Measurements from ENCODE around the gene ARHGEF11.

ARHGEF11 gene

GRCh38 chr1:156892190-156893047 lies 153.1 kb downstream of the ARHGEF11 start:
- no peaks in the 10 kb centered on the region for H3K36me3 ChIP-seq (ENCODE audit: insufficient read depth, low read length)
- no peak overlapping the region for H3K4me3 ChIP-seq
- no peak for TF ChIP-seq EZH2 (IDR thresholded peaks at IDR 0.05)
- TF ChIP-seq POLR2AphosphoS5 (IDR thresholded peaks at IDR 0.05; ENCODE audit: borderline replicate concordance, low read depth, low read length): no peak
- TF ChIP-seq FOXP2 (optimal IDR thresholded peaks at IDR 0.05; ENCODE audit: control extremely low read depth, extremely low read length, insufficient read depth): peak; percentile 28
- H3K9ac ChIP-seq (ENCODE audit: insufficient read length): no peak overlapping the region
- H3K27ac ChIP-seq: no peak overlapping the region
- no peak for DNase-seq (ENCODE audit: low read depth, low spot score)
- H3K9me3 ChIP-seq (ENCODE audit: low read depth, low read length): no peaks in the 10 kb centered on the region

- no peaks in the 10 kb centered on the region for H3K36me3 ChIP-seq (ENCODE audit: insufficient read depth, low read length)
- H3K9me3 ChIP-seq (ENCODE audit: low read depth, low read length): no peaks in the 10 kb centered on the region
- no peak overlapping the region for H3K27ac ChIP-seq
- TF ChIP-seq EZH2 (IDR thresholded peaks at IDR 0.05) (no peak), FOXP2 (optimal IDR thresholded peaks at IDR 0.05; ENCODE audit: control extremely low read depth, extremely low read length, insufficient read depth) (no peak), POLR2AphosphoS5 (IDR thresholded peaks at IDR 0.05; ENCODE audit: borderline replicate concordance, low read depth, low read length) (no peak)
- no peak overlapping the region for H3K4me3 ChIP-seq
- H3K9ac ChIP-seq (ENCODE audit: insufficient read length): no peak overlapping the region
- DNase-seq (ENCODE audit: low read depth, low spot score): no peak
Observed at GRCh38 chr1:156889802-156890580, 155.6 kb downstream of the ARHGEF11 start.

DNA sequence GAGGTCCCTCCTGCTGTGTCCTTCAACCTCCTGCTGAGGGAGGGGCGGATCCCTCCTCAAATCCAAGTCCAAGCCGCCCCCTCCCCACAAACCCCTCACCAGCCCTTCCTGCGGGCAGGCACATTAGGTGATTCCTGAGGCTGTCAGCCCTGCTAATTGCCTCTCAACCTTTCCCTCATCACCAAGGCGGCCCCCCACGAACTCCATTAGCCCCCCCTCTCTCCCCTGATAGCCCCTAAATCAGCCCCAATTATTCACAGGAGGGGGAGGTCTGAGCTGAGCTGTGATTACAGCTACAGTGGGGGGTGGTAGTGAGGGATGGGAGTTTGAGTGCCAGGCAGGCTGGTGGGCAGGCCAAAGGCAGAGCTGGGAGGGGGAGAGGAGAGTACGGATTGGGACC lies 157.8 kb downstream of the ARHGEF11 start:
- Histone ChIP-seq H3K9me3 (ENCODE audit: low read depth, low read length) (no peaks in the 10 kb centered on the region), H3K36me3 (ENCODE audit: insufficient read depth, low read length) (no peaks in the 10 kb centered on the region), H3K9ac (ENCODE audit: insufficient read length) (no peak overlapping the region), H3K4me3 (peak overlapping the region; percentile 42; the same call in 1 of the 2 replicates), H3K27ac (no peak overlapping the region)
- TF ChIP-seq EZH2 (IDR thresholded peaks at IDR 0.05): no peak
- DNase-seq (ENCODE audit: low read depth, low spot score): no peak

DNA sequence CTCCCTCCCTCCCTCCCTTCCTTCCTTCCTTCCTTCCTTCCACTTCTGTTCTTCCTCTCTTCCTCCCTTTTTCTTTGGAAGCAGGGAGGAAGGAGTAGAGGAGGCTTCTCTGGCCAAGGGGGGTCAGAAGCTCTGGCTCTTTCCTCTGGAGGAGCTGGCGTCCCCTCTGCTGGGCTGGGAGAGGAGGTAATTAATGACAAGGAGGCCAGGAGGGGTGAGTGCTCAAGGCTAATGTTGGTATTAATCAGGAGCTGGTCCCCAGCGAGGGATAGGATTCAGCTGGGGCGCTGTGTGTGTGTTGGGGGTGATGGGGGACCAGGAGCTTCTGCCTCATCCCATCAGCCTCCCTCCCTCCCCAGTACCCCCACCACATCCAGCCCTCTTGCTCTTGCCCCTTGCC lies 158.2 kb downstream of the ARHGEF11 start:
- DNase-seq (ENCODE audit: low read depth, low spot score): no peak
- Histone ChIP-seq H3K36me3 (ENCODE audit: insufficient read depth, low read length) (no peaks in the 10 kb centered on the region), H3K9ac (ENCODE audit: insufficient read length) (no peak overlapping the region), H3K4me3 (peak overlapping the region; percentile 42; the same call in 1 of the 2 replicates), H3K27ac (no peak overlapping the region), H3K9me3 (ENCODE audit: low read depth, low read length) (no peaks in the 10 kb centered on the region)
- TF ChIP-seq FOXP2 (optimal IDR thresholded peaks at IDR 0.05; ENCODE audit: control extremely low read depth, extremely low read length, insufficient read depth): no peak
- TF ChIP-seq EZH2 (IDR thresholded peaks at IDR 0.05): no peak
- TF ChIP-seq POLR2AphosphoS5 (IDR thresholded peaks at IDR 0.05; ENCODE audit: borderline replicate concordance, low read depth, low read length): no peak

GRCh38 chr1:156886583-156887281 lies 158.8 kb downstream of the ARHGEF11 start:
- TF ChIP-seq FOXP2 (optimal IDR thresholded peaks at IDR 0.05; ENCODE audit: control extremely low read depth, extremely low read length, insufficient read depth) (no peak), POLR2AphosphoS5 (IDR thresholded peaks at IDR 0.05; ENCODE audit: borderline replicate concordance, low read depth, low read length) (no peak), EZH2 (IDR thresholded peaks at IDR 0.05) (no peak)
- Histone ChIP-seq H3K9ac (ENCODE audit: insufficient read length) (no peak overlapping the region), H3K36me3 (ENCODE audit: insufficient read depth, low read length) (no peaks in the 10 kb centered on the region), H3K9me3 (ENCODE audit: low read depth, low read length) (no peaks in the 10 kb centered on the region), H3K27ac (no peak overlapping the region), H3K4me3 (no peak overlapping the region; the same call in 1 of the 2 replicates)
- DNase-seq (ENCODE audit: low read depth, low spot score): no peak

DNA sequence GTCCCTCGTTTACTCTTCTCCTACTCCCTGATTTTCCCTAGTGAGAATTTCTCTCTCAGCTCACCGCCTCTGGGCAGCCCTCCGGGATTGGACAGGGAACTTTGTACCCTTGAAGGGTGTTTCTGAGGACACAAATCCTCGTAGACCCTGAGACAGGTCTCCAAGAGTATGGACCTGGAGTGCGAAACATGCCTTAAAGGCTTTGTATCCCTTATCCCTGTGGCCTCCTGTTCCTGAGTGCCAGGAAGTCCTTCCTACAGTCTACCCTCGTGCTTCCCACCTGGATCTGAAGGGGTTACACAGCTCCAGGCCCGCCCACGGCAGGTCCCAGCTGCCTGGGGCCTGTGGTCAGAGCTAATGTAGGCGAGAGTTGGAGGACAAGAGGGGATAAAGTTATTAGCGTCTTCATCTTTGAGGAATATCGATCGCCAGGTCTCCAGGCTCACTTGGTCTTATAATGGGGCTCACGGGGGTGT lies 159.6 kb downstream of the ARHGEF11 start:
- DNase-seq (ENCODE audit: low read depth, low spot score): no peak
- H3K27ac ChIP-seq: no peak overlapping the region
- TF ChIP-seq FOXP2 (optimal IDR thresholded peaks at IDR 0.05; ENCODE audit: control extremely low read depth, extremely low read length, insufficient read depth): no peak
- no peaks in the 10 kb centered on the region for H3K36me3 ChIP-seq (ENCODE audit: insufficient read depth, low read length)
- H3K9me3 ChIP-seq (ENCODE audit: low read depth, low read length): no peaks in the 10 kb centered on the region
- H3K9ac ChIP-seq (ENCODE audit: insufficient read length): no peak overlapping the region
- H3K4me3 ChIP-seq: no peak overlapping the region

DNA sequence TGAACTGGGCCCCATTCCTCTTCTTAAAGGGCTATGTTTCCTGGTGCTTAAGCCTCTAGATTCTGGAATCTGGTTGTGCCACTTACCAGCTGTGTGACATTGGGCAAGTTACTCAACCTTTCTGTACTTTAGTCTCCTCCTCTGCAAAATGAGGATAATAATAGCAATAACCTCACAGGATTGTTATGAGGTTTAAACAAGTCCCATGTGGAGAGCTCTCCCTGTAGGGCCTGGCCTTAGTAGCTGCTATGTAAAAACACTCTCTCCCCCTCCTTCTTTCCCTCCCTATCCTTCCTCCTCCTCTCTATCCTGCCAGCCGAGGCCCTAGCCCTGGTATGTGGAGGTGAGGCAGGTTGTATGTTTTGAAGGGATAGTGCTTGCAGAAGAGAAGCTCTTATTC lies 160.2 kb downstream of the ARHGEF11 start:
- H3K36me3 ChIP-seq (ENCODE audit: insufficient read depth, low read length): no peaks in the 10 kb centered on the region
- TF ChIP-seq FOXP2 (optimal IDR thresholded peaks at IDR 0.05; ENCODE audit: control extremely low read depth, extremely low read length, insufficient read depth): no peak
- TF ChIP-seq EZH2 (IDR thresholded peaks at IDR 0.05): no peak
- no peak for TF ChIP-seq POLR2AphosphoS5 (IDR thresholded peaks at IDR 0.05; ENCODE audit: borderline replicate concordance, low read depth, low read length)
- H3K9ac ChIP-seq (ENCODE audit: insufficient read length): no peak overlapping the region
- H3K9me3 ChIP-seq (ENCODE audit: low read depth, low read length): no peaks in the 10 kb centered on the region
- no peak for DNase-seq (ENCODE audit: low read depth, low spot score)
- H3K27ac ChIP-seq: no peak overlapping the region
- H3K4me3 ChIP-seq: no peak overlapping the region
